Activated naive CD8-positive, alpha-beta T cell treated with anti-CD3 and anti-CD28 coated beads, Interleukin-2, amount 50 U/mL, for 16 hours (primary cell): ENCODE measurements around the gene SPON1.

Experiments
- DNase-seq: peaks from one replicate; pipeline ENCODE4 v3.0.0-alpha.2; 2020; ENCODE audit warnings: low read depth, low spot score

The SPON1 gene

DNA sequence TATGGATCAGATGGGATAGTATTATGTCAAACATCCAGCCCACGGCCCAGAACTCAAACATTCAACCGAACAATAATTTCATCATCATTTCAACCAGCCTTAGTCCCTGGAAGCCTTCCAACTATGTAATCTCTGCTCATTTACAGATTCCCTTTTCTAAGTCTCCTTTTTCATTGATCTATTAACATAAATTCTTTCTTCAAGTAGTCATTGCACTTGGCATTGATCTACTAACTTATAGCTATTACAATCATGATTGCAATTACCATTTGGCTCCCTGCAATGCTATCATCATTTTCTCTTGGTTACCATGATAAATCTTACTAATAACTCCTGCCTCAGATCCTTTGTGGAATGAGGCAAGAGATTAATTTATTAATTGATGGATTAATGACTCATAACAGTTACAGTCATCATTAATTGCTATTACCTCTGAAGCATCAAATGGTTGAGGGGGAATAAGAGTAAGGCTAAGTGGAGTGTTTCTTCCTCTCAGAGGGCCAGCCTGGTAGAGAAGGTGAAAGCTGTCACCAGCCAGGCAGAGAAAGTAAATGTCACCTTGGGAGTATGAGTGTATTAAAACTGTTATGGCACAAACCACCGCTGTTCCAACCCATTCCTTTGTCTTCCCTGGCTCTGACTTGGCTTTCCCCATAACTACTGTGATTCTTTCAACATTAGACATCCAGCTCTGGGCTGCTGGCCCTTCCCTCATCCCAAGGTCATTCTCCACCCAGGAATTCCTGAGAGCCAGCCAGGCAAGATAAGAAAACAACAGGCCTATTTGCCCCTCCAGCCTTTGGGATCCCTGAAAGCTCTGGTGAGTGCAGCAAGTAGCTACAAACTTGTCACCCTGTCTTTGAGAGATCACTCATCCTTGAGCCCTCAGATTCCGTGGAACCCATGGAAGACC, 221.8 kb downstream of the SPON1 start:
- no peak for DNase-seq

DNA sequence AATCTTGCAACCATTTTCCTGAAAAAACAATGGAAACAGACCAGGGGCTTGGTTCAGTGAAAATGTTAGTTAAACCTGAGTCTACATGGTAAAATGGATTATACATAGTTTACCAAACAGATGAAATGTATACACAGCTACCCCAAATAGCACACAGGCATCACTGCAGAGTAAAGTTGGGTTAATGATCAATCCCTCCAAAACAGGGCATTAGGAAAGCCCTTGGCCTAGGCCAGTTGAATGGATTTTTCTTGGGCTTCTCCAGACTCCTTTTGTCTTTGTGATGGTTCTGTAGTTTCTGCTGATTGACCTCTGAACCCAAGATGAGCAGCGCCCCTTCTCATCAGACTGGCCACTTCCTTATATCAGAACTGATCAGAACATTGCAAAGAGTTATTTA, 222.9 kb downstream of the SPON1 start:
- DNase-seq: no peak

GRCh38 chr11:14186046-14186775, 223.7 kb downstream of the SPON1 start:
- no peak for DNase-seq

DNA sequence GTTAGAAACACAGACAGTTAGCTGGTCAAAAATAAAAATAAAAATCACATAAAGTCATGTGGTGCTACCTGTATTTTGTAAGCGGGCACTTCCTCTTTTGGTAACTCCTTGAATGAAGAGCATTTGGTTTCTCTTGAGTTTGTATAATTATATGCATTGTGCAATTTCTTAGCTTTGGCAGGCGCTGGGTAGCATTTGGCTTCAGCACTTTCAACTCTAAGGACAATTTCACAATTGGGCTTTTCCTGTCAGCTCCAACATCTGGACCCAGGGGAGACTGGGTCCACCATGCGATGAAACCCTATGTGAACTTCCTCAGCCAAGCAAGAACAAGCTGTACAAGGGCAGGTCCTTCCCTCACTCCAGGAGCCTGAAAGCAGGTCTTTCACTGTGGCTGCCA, 227.4 kb downstream of the SPON1 start:
- no peak for DNase-seq

GRCh38 chr11:14190992-14191778, 228.7 kb downstream of the SPON1 start:
- no peak for DNase-seq

- DNase-seq: no peak
These were observed 231.1 kb downstream of the SPON1 start for GRCh38 chr11:14193644-14194043.

- no peak for DNase-seq
These were observed 240.0 kb downstream of the SPON1 start for GRCh38 chr11:14202251-14203196.

- DNase-seq: no peak
These were observed 240.8 kb downstream of the SPON1 start for GRCh38 chr11:14203321-14203720.

DNA sequence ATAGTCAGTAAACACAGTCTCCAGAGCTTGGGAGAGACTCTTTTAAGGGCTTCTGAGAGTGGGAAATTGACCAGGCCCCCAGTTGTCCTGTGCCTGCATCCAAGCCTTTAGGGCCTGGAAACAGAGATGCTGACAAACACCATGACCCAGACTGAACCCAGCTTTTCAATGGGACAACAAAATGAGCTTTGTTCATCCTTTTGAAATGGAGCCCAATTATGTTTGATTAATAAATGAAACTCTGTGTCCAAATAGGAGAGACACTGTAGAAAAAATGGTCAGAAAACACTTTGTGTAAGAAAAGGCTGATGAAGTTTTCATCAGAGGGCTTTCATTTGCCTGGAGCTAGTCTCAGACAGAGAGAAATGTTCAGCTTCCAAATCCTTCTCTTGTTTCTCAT, 250.5 kb downstream of the SPON1 start:
- DNase-seq: no peak

DNA sequence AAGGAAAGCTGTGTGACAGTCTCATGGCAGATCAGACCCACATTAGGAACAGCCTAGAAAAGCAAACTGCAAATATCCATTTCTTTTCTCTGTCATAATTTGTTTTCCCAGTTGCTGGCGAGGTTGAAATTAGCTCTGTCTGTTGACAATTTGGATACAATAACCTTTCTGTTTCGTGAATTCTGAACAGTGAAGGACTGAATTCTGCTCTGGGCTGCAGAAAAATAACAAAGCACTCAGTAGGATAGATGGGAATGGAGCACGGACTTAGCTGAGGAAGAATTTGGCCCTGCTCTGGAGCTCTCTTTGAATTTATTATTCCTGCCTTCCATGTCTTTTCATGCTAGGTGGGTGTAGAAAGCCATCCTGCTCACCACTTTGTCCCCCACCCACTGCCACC, 256.2 kb downstream of the SPON1 start:
- DNase-seq: no peak

DNA sequence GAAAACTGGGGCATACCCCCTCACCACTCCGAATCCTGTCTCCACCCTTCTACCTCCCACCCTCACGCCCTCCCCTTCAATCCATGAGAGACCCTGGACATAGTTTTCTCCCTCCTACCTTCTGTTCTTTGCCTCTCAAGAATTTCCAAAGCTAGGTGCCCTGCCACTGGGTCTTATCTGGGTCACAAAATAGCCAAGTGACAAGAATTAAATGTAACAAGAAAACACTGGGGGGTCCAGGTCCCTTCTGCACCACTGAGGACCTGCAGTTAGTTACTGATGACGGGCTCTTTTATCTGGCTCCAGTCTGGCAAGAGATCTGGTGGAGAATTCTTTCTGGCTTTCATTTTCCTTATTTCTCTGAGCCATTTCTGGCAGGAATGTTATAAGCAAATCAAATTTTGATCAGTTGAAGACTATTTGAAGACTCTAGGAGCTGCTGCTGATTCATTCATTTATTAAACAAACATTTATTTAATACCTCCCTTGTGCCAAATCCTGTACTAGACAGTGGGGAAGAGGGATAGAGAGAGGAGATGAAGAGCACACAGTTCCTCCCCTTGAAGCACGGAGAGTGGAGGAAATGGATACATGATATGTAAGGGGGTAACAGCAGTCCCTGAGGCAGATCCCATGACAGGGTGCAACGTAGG, 261.2 kb downstream of the SPON1 start:
- no peak for DNase-seq

DNA sequence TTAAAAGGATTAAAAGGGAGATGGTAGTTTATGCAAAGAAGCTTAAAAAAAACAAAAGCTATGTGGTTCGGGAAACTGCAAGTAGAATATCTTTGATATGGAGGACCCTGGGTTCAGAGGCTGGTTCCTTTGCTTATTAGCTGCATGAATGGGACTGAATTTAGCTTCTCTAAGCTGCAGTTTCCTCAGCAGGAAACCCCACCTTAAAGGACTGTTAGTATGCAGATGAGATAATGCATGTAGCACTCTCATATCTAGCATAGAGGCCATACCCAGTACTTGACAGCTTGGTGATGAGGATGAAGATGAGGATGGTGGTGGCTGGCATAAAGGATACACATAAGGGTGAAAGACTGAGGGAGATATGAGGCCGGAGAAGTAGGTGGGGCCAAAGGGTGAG, 261.9 kb downstream of the SPON1 start:
- DNase-seq: no peak

DNA sequence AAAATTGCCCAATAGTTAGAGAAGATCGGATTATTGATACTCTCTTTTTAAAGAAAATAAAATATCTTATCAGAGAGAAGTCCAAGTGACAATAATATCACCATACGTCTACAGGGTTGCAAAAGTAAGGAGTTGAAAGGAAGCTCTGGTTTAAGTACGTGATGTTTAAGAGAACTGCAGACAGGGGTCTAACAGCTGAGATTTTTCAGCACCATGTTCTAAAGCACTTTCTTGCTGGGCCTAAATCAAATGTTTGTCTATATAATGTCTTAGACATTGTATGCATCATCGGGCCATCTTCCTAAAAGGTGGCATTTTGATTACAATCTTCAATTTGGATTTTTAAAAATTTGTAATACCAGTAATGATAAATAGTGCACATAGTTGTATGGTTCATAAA, 263.1 kb downstream of the SPON1 start:
- no peak for DNase-seq

DNA sequence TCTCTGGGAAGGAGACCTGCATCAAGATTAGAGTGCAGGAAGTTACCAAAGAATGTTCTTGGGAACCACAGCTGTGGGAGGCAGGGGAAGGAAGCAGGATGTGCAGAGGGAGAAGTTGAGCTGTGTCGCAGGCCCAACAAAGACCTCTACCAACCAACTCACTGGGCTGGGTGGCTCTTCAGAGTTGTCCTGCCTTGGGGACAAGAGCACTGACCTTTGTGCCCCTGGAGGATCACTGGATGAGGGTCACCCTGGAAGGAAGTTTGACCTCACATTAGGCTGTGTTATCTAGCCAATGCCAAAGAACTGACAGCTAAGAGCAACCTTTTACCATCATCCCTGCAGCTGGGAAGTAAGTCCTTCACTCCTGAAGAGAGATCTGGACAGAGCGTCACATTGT, 265.8 kb downstream of the SPON1 start:
- DNase-seq: no peak

GRCh38 chr11:14229472-14229871, 266.9 kb downstream of the SPON1 start:
- no peak for DNase-seq

DNA sequence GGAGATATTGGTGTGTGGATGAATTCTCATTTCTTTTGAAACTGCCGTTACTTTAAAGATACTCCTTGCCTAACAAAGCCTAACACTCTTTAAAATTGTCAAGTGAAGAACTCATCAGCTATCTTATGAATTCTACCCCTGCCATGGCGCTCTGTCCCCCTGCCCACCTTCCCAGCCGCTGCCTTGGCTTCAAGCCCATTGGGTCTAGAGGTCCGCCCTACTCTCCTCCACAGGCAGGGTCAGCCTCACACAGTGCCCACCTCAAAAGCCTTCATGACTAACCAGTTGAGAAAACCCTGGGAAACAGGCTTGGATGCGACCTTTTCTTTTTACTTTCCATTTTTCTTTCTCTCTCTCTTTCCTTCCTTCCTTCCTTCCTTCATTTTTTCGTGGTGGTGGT, 267.9 kb downstream of the SPON1 start:
- no peak for DNase-seq

DNA sequence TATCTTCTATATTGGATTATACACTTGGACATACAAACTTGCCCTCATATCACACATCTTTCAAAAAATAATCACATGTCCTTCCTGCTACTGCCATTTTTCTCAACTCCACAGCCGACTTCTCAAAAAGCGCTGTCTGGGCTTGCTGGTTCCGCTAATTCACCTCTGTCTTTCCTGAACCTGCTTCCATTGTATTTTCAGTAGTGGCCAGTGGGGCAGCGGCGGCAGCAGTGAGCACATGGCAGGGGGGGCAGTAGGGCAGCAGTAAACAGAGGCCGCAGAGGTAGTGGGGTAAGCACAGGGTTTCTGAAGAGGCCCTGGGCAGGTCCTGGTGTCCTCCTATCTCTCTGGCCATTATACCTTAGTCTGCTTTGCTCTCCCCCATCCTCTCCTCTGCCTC, 270.1 kb downstream of the SPON1 start:
- DNase-seq: no peak

DNA sequence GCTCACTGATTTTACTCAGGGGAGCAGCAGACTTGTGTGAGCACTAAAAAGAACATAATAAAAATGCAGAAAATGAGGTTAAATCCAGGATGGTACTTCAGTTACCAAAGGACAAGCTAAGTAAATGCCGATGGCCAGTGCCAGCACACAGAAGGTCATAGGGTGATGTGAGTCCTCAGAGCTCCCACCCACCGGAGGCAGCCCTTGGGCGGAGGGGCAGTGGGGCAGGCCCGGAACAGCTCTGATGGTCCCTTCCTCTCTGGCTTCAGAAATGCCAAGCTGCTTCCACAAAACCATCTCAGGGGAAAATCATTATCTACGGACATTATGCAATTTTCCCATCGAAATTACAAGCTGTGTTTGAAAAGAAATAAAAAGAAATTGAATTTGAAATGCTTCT, 271.9 kb downstream of the SPON1 start:
- DNase-seq: no peak

GRCh38 chr11:14235701-14236100, 273.2 kb downstream of the SPON1 start:
- no peak for DNase-seq

- DNase-seq: no peak
These were observed 275.0 kb downstream of the SPON1 start for GRCh38 chr11:14237444-14237961.
